Skin of body (tissue), 2 donors: ENCODE measurements around the gene UST. TPM values are rescaled to one million over a fixed set of nuclear protein-coding genes. Genes with fewer than 3 reads are reported as not detected.
A peak's percentile ranks its signal among the peaks of the same experiment; 100 is the strongest.
"Not testable (repeated sequence)": the region's sequence is repeated elsewhere in the genome, so short reads cannot be mapped to it uniquely, and the experiment has no call there.

Experiments used
- DNase-seq: peaks from one replicate; lab custom pipeline; 2025; lab: John Stamatoyannopoulos, UW
- total RNA-seq: library from RNA; depleted of rRNA; stranded (reverse); fragments of >200 nt; gene quantifications from one replicate; pipeline ENCODE4 v1.2.3, GENCODE V29; 2014

The UST gene
- total RNA-seq, 1 donor from 2014 or later = 25.0 TPM

- peak; percentile 74 for DNase-seq
Measured at GRCh38 chr6:148947621-148948444, 201.0 kb downstream of the UST start.

- DNase-seq = no peak
Measured at GRCh38 chr6:148951662-148952061, 204.8 kb downstream of the UST start.

GRCh38 chr6:148952147-148953035 is 205.6 kb downstream of the UST start:
- peak; percentile 75 for DNase-seq

- no peak for DNase-seq
Measured at GRCh38 chr6:148954461-148954860, 207.6 kb downstream of the UST start.

GRCh38 chr6:148954934-148955333 is 208.1 kb downstream of the UST start:
- DNase-seq = no peak

GRCh38 chr6:148955441-148955840 is 208.6 kb downstream of the UST start:
- DNase-seq = no peak

GRCh38 chr6:148956163-148956562 is 209.3 kb downstream of the UST start:
- not testable (repeated sequence) for DNase-seq

GRCh38 chr6:148957752-148958151 is 210.9 kb downstream of the UST start:
- DNase-seq = no peak

GRCh38 chr6:148959008-148959407 is 212.2 kb downstream of the UST start:
- no peak for DNase-seq

- DNase-seq = no peak
Measured at GRCh38 chr6:148959501-148959900, 212.7 kb downstream of the UST start.

- DNase-seq = no peak
Measured at GRCh38 chr6:148962854-148963515, 216.2 kb downstream of the UST start.

GRCh38 chr6:148963738-148964137 is 216.9 kb downstream of the UST start:
- DNase-seq = no peak

- DNase-seq = no peak
Measured at GRCh38 chr6:148964467-148964866, 217.6 kb downstream of the UST start.

- no peak for DNase-seq
Measured at GRCh38 chr6:148965287-148965686, 218.5 kb downstream of the UST start.

- DNase-seq = no peak
Measured at GRCh38 chr6:148967011-148967520, 220.2 kb downstream of the UST start.

- no peak for DNase-seq
Measured at GRCh38 chr6:148967541-148967956, 220.7 kb downstream of the UST start.

GRCh38 chr6:148968771-148969602 is 222.2 kb downstream of the UST start:
- DNase-seq = peak; percentile 78

- DNase-seq = peak; percentile 72
Measured at GRCh38 chr6:148969603-148970061, 222.8 kb downstream of the UST start.

- DNase-seq = no peak
Measured at GRCh38 chr6:148971031-148971927, 224.4 kb downstream of the UST start.
